ENCODE results near the gene EDA.

EDA gene

GRCh38 chrX:69914781-69915180, 298.9 kb downstream of the EDA start:
- TF ChIP-seq FOXP2 (optimal IDR thresholded peaks at IDR 0.05; ENCODE audit: borderline replicate concordance, extremely low read depth, extremely low read length, insufficient read depth) (no peak), REST (IDR thresholded peaks at IDR 0.05; ENCODE audit: insufficient read depth in 1 of 2, low read depth in 2 of 2, low read length in 2 of 2) (no peak), POLR2AphosphoS5 (IDR thresholded peaks at IDR 0.05; ENCODE audit: low read depth, low read length) (no peak), TAF1 (IDR thresholded peaks at IDR 0.05; ENCODE audit: borderline replicate concordance, insufficient read depth, low read length) (no peak), SIN3A (IDR thresholded peaks at IDR 0.05; ENCODE audit: borderline replicate concordance, insufficient read depth, low read length) (no peak)

GRCh38 chrX:69919749-69920148, 303.8 kb downstream of the EDA start:
- no peak for TF ChIP-seq REST (IDR thresholded peaks at IDR 0.05; ENCODE audit: insufficient read depth in 1 of 2, low read depth in 2 of 2, low read length in 2 of 2)
- TF ChIP-seq FOXP2 (optimal IDR thresholded peaks at IDR 0.05; ENCODE audit: borderline replicate concordance, extremely low read depth, extremely low read length, insufficient read depth), result no peak
- no peak for TF ChIP-seq POLR2AphosphoS5 (IDR thresholded peaks at IDR 0.05; ENCODE audit: low read depth, low read length)
- TF ChIP-seq SIN3A (IDR thresholded peaks at IDR 0.05; ENCODE audit: borderline replicate concordance, insufficient read depth, low read length), result no peak
- TF ChIP-seq TAF1 (IDR thresholded peaks at IDR 0.05; ENCODE audit: borderline replicate concordance, insufficient read depth, low read length), result no peak

GRCh38 chrX:69932323-69932722, 316.4 kb downstream of the EDA start:
- no peak for TF ChIP-seq FOXP2 (optimal IDR thresholded peaks at IDR 0.05; ENCODE audit: borderline replicate concordance, extremely low read depth, extremely low read length, insufficient read depth)
- TF ChIP-seq TAF1 (IDR thresholded peaks at IDR 0.05; ENCODE audit: borderline replicate concordance, insufficient read depth, low read length), result no peak
- no peak for TF ChIP-seq SIN3A (IDR thresholded peaks at IDR 0.05; ENCODE audit: borderline replicate concordance, insufficient read depth, low read length)
- no peak for TF ChIP-seq REST (IDR thresholded peaks at IDR 0.05; ENCODE audit: insufficient read depth in 1 of 2, low read depth in 2 of 2, low read length in 2 of 2)
- TF ChIP-seq POLR2AphosphoS5 (IDR thresholded peaks at IDR 0.05; ENCODE audit: low read depth, low read length), result no peak

GRCh38 chrX:69948276-69948797, 332.4 kb downstream of the EDA start:
- TF ChIP-seq POLR2AphosphoS5 (IDR thresholded peaks at IDR 0.05; ENCODE audit: low read depth, low read length) (no peak), TAF1 (IDR thresholded peaks at IDR 0.05; ENCODE audit: borderline replicate concordance, insufficient read depth, low read length) (no peak), SIN3A (IDR thresholded peaks at IDR 0.05; ENCODE audit: borderline replicate concordance, insufficient read depth, low read length) (no peak), REST (IDR thresholded peaks at IDR 0.05; ENCODE audit: insufficient read depth in 1 of 2, low read depth in 2 of 2, low read length in 2 of 2) (no peak), FOXP2 (optimal IDR thresholded peaks at IDR 0.05; ENCODE audit: borderline replicate concordance, extremely low read depth, extremely low read length, insufficient read depth) (no peak)

GRCh38 chrX:69951753-69952152, 335.8 kb downstream of the EDA start:
- no peak for TF ChIP-seq SIN3A (IDR thresholded peaks at IDR 0.05; ENCODE audit: borderline replicate concordance, insufficient read depth, low read length)
- TF ChIP-seq REST (IDR thresholded peaks at IDR 0.05; ENCODE audit: insufficient read depth in 1 of 2, low read depth in 2 of 2, low read length in 2 of 2), result no peak
- TF ChIP-seq TAF1 (IDR thresholded peaks at IDR 0.05; ENCODE audit: borderline replicate concordance, insufficient read depth, low read length), result no peak
- no peak for TF ChIP-seq FOXP2 (optimal IDR thresholded peaks at IDR 0.05; ENCODE audit: borderline replicate concordance, extremely low read depth, extremely low read length, insufficient read depth)
- no peak for TF ChIP-seq POLR2AphosphoS5 (IDR thresholded peaks at IDR 0.05; ENCODE audit: low read depth, low read length)
